Measurements from ENCODE around the gene CACFD1.

The CACFD1 gene

GRCh38 chr9:133502112-133502511 is 42.3 kb downstream of the CACFD1 start:
- no peak for DNase-seq

GRCh38 chr9:133505186-133505830 is 45.5 kb downstream of the CACFD1 start:
- DNase-seq = no peak

- no peak for DNase-seq
These were observed 46.3 kb downstream of the CACFD1 start for GRCh38 chr9:133505901-133506652.

GRCh38 chr9:133506653-133507038 is 46.9 kb downstream of the CACFD1 start:
- no peak for DNase-seq

- DNase-seq = no peak
These were observed 47.6 kb downstream of the CACFD1 start for GRCh38 chr9:133507246-133507965.

GRCh38 chr9:133508046-133508445 is 48.3 kb downstream of the CACFD1 start:
- no peak for DNase-seq

GRCh38 chr9:133509179-133510083 is 49.7 kb downstream of the CACFD1 start:
- peak in 1 of 2 donors; percentile 13 for DNase-seq

- DNase-seq = no peak
These were observed 51.2 kb downstream of the CACFD1 start for GRCh38 chr9:133510926-133511505.

GRCh38 chr9:133511607-133512006 is 51.8 kb downstream of the CACFD1 start:
- DNase-seq = no peak

GRCh38 chr9:133512253-133513213 is 52.8 kb downstream of the CACFD1 start:
- no peak for DNase-seq

GRCh38 chr9:133513214-133514100 is 53.7 kb downstream of the CACFD1 start:
- DNase-seq = no peak

GRCh38 chr9:133514460-133515239 is 54.9 kb downstream of the CACFD1 start:
- DNase-seq = no peak

GRCh38 chr9:133515240-133515610 is 55.4 kb downstream of the CACFD1 start:
- DNase-seq = no peak

- no peak for DNase-seq
These were observed 56.0 kb downstream of the CACFD1 start for GRCh38 chr9:133515615-133516255.

- no peak for DNase-seq
These were observed 56.6 kb downstream of the CACFD1 start for GRCh38 chr9:133516256-133516960.

- DNase-seq = no peak
These were observed 57.2 kb downstream of the CACFD1 start for GRCh38 chr9:133516961-133517350.

- no peak for DNase-seq
These were observed 57.9 kb downstream of the CACFD1 start for GRCh38 chr9:133517711-133518110.

GRCh38 chr9:133518200-133518599 is 58.4 kb downstream of the CACFD1 start:
- DNase-seq = no peak

All from CD4-positive, alpha-beta T cell treated with Interleukin-4 for 1 hour (primary cell).